HepG2 (cell line): ENCODE data around the gene CACNA1C. TPM values are rescaled to one million over a fixed set of nuclear protein-coding genes. Genes with fewer than 3 reads are reported as not detected.

ENCODE experiments used
- ATAC-seq: fragments of 200-7000 bp; cut with Tn5 transposase; 3 replicates; pipeline ENCODE4 v1.9.1; 2020; ENCODE audit warnings: mild to moderate bottlenecking, moderate library complexity
- BruUV-seq: library from RNA; stranded (reverse); fragments of 400-500 nt; replicated peaks from 2 replicates; lab custom pipeline; 2021; lab: Mats Ljungman, UMichigan
- CTCF ChIA-PET: fragments of 300-600 bp; formaldehyde crosslinking; extraction: SDS; loops from one replicate; lab custom pipeline; 2021; ENCODE audit warnings: low total read pairs, inconsistent platforms, low intra/inter-chr PET ratio; lab: Yijun Ruan, JAX
- POLR2A ChIA-PET: fragments of 350-600 bp; sonication (Branson Sonifier 250); formaldehyde crosslinking; loops from one replicate; lab custom pipeline; 2020; ENCODE audit warnings: antibody characterized with exemption, inconsistent platforms; lab: Yijun Ruan, JAX
- DNase-seq: peaks from one replicate; pipeline ENCODE4 v3.0.0-alpha.2; 2015; ENCODE audit warnings: low spot score
- FAIRE-seq: peaks from 3 replicates; lab custom pipeline; 2011; peaks lifted over from hg19 to GRCh38; lab: Jason Lieb, UNC
- H2AFZ ChIP-seq: one replicate; pipeline ENCODE4 v1.6.1; 2011; ENCODE audit warnings: low read length, inconsistent platforms
- H3K27ac ChIP-seq: fragments of 300-600 bp; 3 replicates; pipeline ENCODE4 v1.8.0; 2011; ENCODE audit warnings: mixed run types, mild to moderate bottlenecking, mixed read lengths, low read length, inconsistent platforms; ENCODE audit not compliant: insufficient read depth; ENCODE audit errors: extremely low read length
- H3K27me3 ChIP-seq, 2 experiments: fragments of 200-600 bp in 1 of 2; 2 replicates in 1 of 2; 3 replicates in 1 of 2; pipeline versions ENCODE4 v1.6.0 to v1.8.0; 2011; ENCODE audit warnings: low read length in 2 of 2, mild to moderate bottlenecking in 2 of 2, moderate library complexity in 2 of 2, inconsistent platforms in 1 of 2; ENCODE audit not compliant: insufficient read depth in 2 of 2, control insufficient read depth in 1 of 2
- H3K36me3 ChIP-seq, 2 experiments: fragments of 200-600 bp in 1 of 2; replicated peaks in 1 of 2; 2 replicates in 1 of 2; 3 replicates in 1 of 2; pipeline versions ENCODE4 v1.5.1 to v1.8.0; 2011; ENCODE audit warnings: low read length in 2 of 2, inconsistent platforms in 1 of 2; ENCODE audit not compliant: insufficient read depth in 2 of 2, control insufficient read depth in 1 of 2
- H3K4me1 ChIP-seq: 2 replicates; pipeline ENCODE4 v1.5.1; 2012; ENCODE audit warnings: low read length, inconsistent platforms; ENCODE audit not compliant: insufficient read depth
- H3K4me2 ChIP-seq: 2 replicates; pipeline ENCODE4 v1.6.0; 2011; ENCODE audit warnings: low read depth, low read length, inconsistent platforms
- H3K4me3 ChIP-seq, 3 experiments: fragments of 200-600 bp in 1 of 3; sonication (generic), shearing (Covaris generic) in 1 of 3; replicated peaks in 1 of 3; 2 replicates each; pipeline ENCODE4 v1.5.1; 2011 to 2016; ENCODE audit warnings: low read length in 3 of 3, inconsistent platforms in 2 of 3, low read depth in 2 of 3, mild to moderate bottlenecking in 2 of 3, control low read depth in 1 of 3, mixed read lengths in 1 of 3; ENCODE audit not compliant: insufficient read depth in 1 of 3
- H3K79me2 ChIP-seq: one replicate; pipeline ENCODE4 v1.6.1; 2011; ENCODE audit warnings: low read length, inconsistent platforms; ENCODE audit not compliant: insufficient read depth
- H3K9ac ChIP-seq: 2 replicates; pipeline ENCODE4 v1.6.0; 2011; ENCODE audit warnings: mild to moderate bottlenecking, low read depth, low read length, inconsistent platforms; ENCODE audit not compliant: insufficient read depth
- H3K9me3 ChIP-seq: 2 replicates; pipeline ENCODE4 v1.5.1; 2012; ENCODE audit warnings: mild to moderate bottlenecking, low read length
- H4K20me1 ChIP-seq: 2 replicates; pipeline ENCODE4 v1.6.0; 2011; ENCODE audit warnings: inconsistent platforms, mild to moderate bottlenecking, low read length, moderate library complexity; ENCODE audit not compliant: insufficient read depth
- GABPB1 ChIP-seq: IDR thresholded peaks from 2 replicates; pipeline ENCODE4 v1.6.1; 2016; ENCODE audit warnings: mild to moderate bottlenecking, missing genetic modification reagents, moderate library complexity, missing compliant biosample characterization
- MNT ChIP-seq: fragments of 450-650 bp; IDR thresholded peaks from 2 replicates; pipeline ENCODE4 v1.6.1; 2016
- ZNF672 ChIP-seq: sonication (generic); formaldehyde crosslinking; IDR thresholded peaks from 2 replicates; pipeline ENCODE4 v1.8.1; 2022; ENCODE audit warnings: missing genetic modification reagents
- WGBS: methylation state at CpG from one replicate; pipeline ENCODE4 v1.1.6; 2017; ENCODE audit warnings: low lambda C conversion rate; 5-methylcytosine and 5-hydroxymethylcytosine counted together
- in situ Hi-C: cut with HindIII; loops from 2 replicates; pipeline ENCODE4 v1.10.0; 2017; ENCODE audit warnings: low pct_unique_long_range_greater_than_20kb; ENCODE audit not compliant: extremely low pct_ligation_motif_present
- intact Hi-C: fragments of 100-400 bp; cut with micrococcal nuclease; formaldehyde crosslinking; loops from one replicate; pipeline ENCODE4 v1.10.0; 2022; ENCODE audit not compliant: unreplicated experiment
- polyA plus RNA-seq, 8 experiments: library from polyadenylated mRNA; depleted of rRNA in 3 of 8; stranded (reverse) in 7 of 8; unstranded in 1 of 8; fragments of >200 nt; fragmentation: Illumina TruSeq in 4 of 8; extraction: Trizol in 4 of 8; gene quantifications; 2 replicates each; pipeline versions ENCODE4 v1.2.1 to v1.2.3, GENCODE V29; 2011 to 2016; ENCODE audit warnings: low read depth in 4 of 8, missing spikeins in 1 of 8, mixed read lengths in 1 of 8; ENCODE audit not compliant: insufficient read depth in 1 of 8
- total RNA-seq, 5 experiments: library from RNA; depleted of rRNA; stranded (reverse); fragments of >200 nt; fragmentation: Illumina TruSeq; extraction: Trizol; gene quantifications; 2 replicates each; pipeline ENCODE4 v1.2.3, GENCODE V29; 2016; ENCODE audit warnings: low read depth in 1 of 5
- TF ChIP-seq, protein P1 (sequence below): sonication (generic); formaldehyde crosslinking; IDR thresholded peaks from 2 replicates; pipeline ENCODE4 v1.5.0; 2020; ENCODE audit warnings: mild to moderate bottlenecking, missing genetic modification reagents, borderline replicate concordance

Gene CACNA1C
- total and polyA plus RNA-seq, 2 of the 13 experiments (the other 11 are each of a cell fraction or from before 2014, with no cell fraction given) = not detected

DNA sequence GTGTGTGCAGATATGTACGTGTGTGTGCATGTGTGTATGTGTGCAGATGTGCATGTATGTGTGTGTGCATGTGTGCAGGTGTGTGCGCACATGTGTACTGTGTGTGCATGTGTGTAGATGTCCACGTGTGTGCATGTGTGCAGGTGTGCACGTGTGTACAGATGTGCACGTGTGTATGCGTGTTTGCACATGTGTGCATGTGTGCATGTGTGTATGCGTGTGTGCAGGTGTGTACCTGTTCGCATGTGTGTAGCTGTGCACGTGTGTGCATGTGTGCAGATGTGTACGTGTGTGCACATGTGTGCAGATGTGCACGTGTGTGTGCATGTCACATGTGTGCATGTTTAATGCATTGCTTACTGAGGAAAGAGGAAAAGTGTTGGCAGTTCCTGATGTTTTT, 686.3 kb downstream of the CACNA1C start:
- no peaks in the 10 kb centered on the region for H3K79me2 ChIP-seq
- no TSS peak for BruUV-seq
- in situ Hi-C loops = loop anchor here (5.0 kb wide), 1 partner anchor 43 kb away; no protein-coding TSS in a partner anchor
- H3K9me3 ChIP-seq = no peaks in the 10 kb centered on the region
- no peaks in the 10 kb centered on the region for H4K20me1 ChIP-seq
- ATAC-seq (no peak), FAIRE-seq (no peak), DNase-seq (no peak)
- H3K4me1 ChIP-seq = no peaks in the 10 kb centered on the region
- H3K27ac ChIP-seq = no peak overlapping the region
- H3K9ac ChIP-seq = no peak overlapping the region
- peak; percentile 100 for TF ChIP-seq MNT
- TF ChIP-seq, protein P1, sequence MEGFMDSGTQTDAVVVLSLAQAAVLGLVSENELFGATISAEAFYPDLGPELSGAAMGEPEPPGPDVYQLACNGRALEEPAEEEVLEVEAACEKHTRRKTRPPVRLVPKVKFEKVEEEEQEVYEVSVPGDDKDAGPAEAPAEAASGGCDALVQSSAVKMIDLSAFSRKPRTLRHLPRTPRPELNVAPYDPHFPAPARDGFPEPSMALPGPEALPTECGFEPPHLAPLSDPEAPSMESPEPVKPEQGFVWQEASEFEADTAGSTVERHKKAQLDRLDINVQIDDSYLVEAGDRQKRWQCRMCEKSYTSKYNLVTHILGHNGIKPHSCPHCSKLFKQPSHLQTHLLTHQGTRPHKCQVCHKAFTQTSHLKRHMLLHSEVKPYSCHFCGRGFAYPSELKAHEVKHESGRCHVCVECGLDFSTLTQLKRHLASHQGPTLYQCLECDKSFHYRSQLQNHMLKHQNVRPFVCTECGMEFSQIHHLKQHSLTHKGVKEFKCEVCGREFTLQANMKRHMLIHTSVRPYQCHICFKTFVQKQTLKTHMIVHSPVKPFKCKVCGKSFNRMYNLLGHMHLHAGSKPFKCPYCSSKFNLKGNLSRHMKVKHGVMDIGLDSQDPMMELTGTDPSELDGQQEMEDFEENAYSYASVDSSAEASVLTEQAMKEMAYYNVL (CRISPR knock-in tag) = no peak
- TF ChIP-seq GABPB1 (CRISPR knock-in tag) = no peak
- 0 out of 2 replicates have a peak, but pooled peaks have one; percentile 43 for TF ChIP-seq ZNF672 (CRISPR knock-in tag)
- no peak overlapping the region for H2AFZ ChIP-seq
- POLR2A ChIA-PET = no interaction called here
- 12% methylated on average over 8 of the region's 11 CpGs for WGBS
- intact Hi-C loops = loop anchor here (1.0 kb wide), 1 partner anchor 45 kb away; no protein-coding TSS in a partner anchor
- peaks cover 1 to 21% of the 10 kb centered on the region in 2 experiments; a peak in 2 of 5 replicates for H3K27me3 ChIP-seq
- no peaks in the 10 kb centered on the region for H3K36me3 ChIP-seq
- H3K4me2 ChIP-seq = no peak overlapping the region
- no peak overlapping the region for H3K4me3 ChIP-seq
- CTCF ChIA-PET = interaction anchor here (1.2 to 1.8 kb wide), 2 partner anchors 45 to 74 kb away, joined by 3 to 12 read pairs; partner anchors contain the start of gene ITFG2
